OCI-LY7 (cell line): ENCODE measurements around the gene TUB. TPM values are rescaled to one million over a fixed set of nuclear protein-coding genes. Genes with fewer than 3 reads are reported as not detected.

Experiments
- BruUV-seq: library from RNA; stranded (reverse); fragments of 400-500 nt; replicated peaks from 2 replicates; lab custom pipeline; 2021; lab: Mats Ljungman, UMichigan
- CTCF ChIA-PET: fragments of 300-600 bp; sonication (Branson Sonifier 250); formaldehyde crosslinking; loops from one replicate; lab custom pipeline; 2022; ENCODE audit warnings: antibody characterized with exemption; ENCODE audit not compliant: unreplicated experiment; lab: Charles Lee
- POLR2A ChIA-PET: fragments of 300-600 bp; sonication (Branson Sonifier 250); formaldehyde crosslinking; loops from one replicate; lab custom pipeline; 2022; ENCODE audit warnings: antibody characterized with exemption; lab: Charles Lee
- DNase-seq: peaks from one replicate; pipeline ENCODE4 v3.0.0-alpha.2; 2015; ENCODE audit warnings: low spot score
- H2AFZ ChIP-seq: fragments of 200-600 bp; sonication (generic), shearing (Covaris generic); 2 replicates; pipeline ENCODE4 v1.6.1; 2014; ENCODE audit warnings: mild to moderate bottlenecking, antibody characterized with exemption, low read length, moderate library complexity
- H3K27ac ChIP-seq: fragments of 200-600 bp; sonication (generic); 2 replicates; pipeline ENCODE4 v1.5.1; 2014; ENCODE audit warnings: mixed run types, low read depth, mild to moderate bottlenecking, moderate library complexity, low read length, inconsistent platforms; ENCODE audit not compliant: poor library complexity, severe bottlenecking
- H3K36me3 ChIP-seq: fragments of 200-600 bp; sonication (generic); 2 replicates; pipeline ENCODE4 v1.6.1; 2014; ENCODE audit warnings: mild to moderate bottlenecking, antibody characterized with exemption, low read length, moderate library complexity, mixed read lengths; ENCODE audit not compliant: insufficient read depth
- H3K4me1 ChIP-seq: fragments of 200-600 bp; sonication (generic); 2 replicates; pipeline ENCODE4 v1.5.1; 2014; ENCODE audit warnings: mild to moderate bottlenecking, low read length; ENCODE audit not compliant: insufficient read depth, poor library complexity, severe bottlenecking
- H3K4me2 ChIP-seq: fragments of 200-600 bp; sonication (generic); 2 replicates; pipeline ENCODE4 v1.6.1; 2014; ENCODE audit warnings: mild to moderate bottlenecking, low read length
- H3K4me3 ChIP-seq: fragments of 200-600 bp; sonication (generic); 2 replicates; pipeline ENCODE4 v1.5.1; 2014; ENCODE audit warnings: mild to moderate bottlenecking, low read depth, low read length; ENCODE audit not compliant: poor library complexity, severe bottlenecking
- H3K79me2 ChIP-seq: fragments of 200-600 bp; sonication (generic); 2 replicates; pipeline ENCODE4 v1.6.1; 2016; ENCODE audit warnings: low read depth, mild to moderate bottlenecking, low read length, moderate library complexity, mixed read lengths; ENCODE audit not compliant: insufficient read depth
- H3K9me2 ChIP-seq: fragments of 200-600 bp; sonication (generic); 2 replicates; pipeline ENCODE4 v1.6.1; 2016; ENCODE audit warnings: mild to moderate bottlenecking, low read length, mixed read lengths; ENCODE audit not compliant: insufficient read depth
- H3K9me3 ChIP-seq: fragments of 200-600 bp; sonication (generic); 2 replicates; pipeline ENCODE4 v1.6.1; 2014; ENCODE audit warnings: mild to moderate bottlenecking, mixed run types, low read length, mixed read lengths
- H4K20me1 ChIP-seq: fragments of 200-600 bp; sonication (generic); 2 replicates; pipeline ENCODE4 v1.6.1; 2014; ENCODE audit warnings: mild to moderate bottlenecking, antibody characterized with exemption, low read length, moderate library complexity, mixed read lengths; ENCODE audit not compliant: insufficient read depth
- EZH2phosphoT487 ChIP-seq: fragments of 200-600 bp; sonication (generic); IDR thresholded peaks from 2 replicates; pipeline ENCODE4 v1.6.1; 2018; ENCODE audit warnings: low read depth, borderline replicate concordance, mild to moderate bottlenecking, mixed run types, antibody characterized with exemption, low read length, moderate library complexity, mixed read lengths
- intact Hi-C: fragments of 100-400 bp; cut with micrococcal nuclease; formaldehyde crosslinking; loops from one replicate; pipeline ENCODE4 v1.10.0; 2022; ENCODE audit not compliant: unreplicated experiment
- total RNA-seq, 2 experiments: library from RNA; depleted of rRNA in 1 of 2; stranded (reverse); fragments of >200 nt in 1 of 2; shearing (Covaris generic) in 1 of 2; gene quantifications; 2 replicates each; pipeline ENCODE4 v1.2.3, GENCODE V29; 2014 to 2022
- TF ChIP-seq, protein P1 (sequence below): fragments of 200-600 bp; sonication (generic); conservative IDR thresholded peaks from 2 replicates; pipeline ENCODE4 v1.5.1; 2014; ENCODE audit warnings: mild to moderate bottlenecking, antibody characterized with exemption, low read length, moderate library complexity, mixed read lengths

TUB gene
- total RNA-seq, 2 experiments from 2014 or later = not detected

GRCh38 chr11:8032122-8032521, 48.9 kb upstream of the TUB start:
- DNase-seq = no peak
- BruUV-seq = no TSS peak
- Histone ChIP-seq H2AFZ (no peak overlapping the region), H4K20me1 (no peaks in the 10 kb centered on the region), H3K4me1 (no peaks in the 10 kb centered on the region), H3K4me3 (no peak overlapping the region), H3K36me3 (no peaks in the 10 kb centered on the region), H3K79me2 (no peaks in the 10 kb centered on the region), H3K4me2 (no peak overlapping the region), H3K27ac (no peak overlapping the region), H3K9me2 (no peaks in the 10 kb centered on the region), H3K9me3 (no peaks in the 10 kb centered on the region)
- TF ChIP-seq EZH2phosphoT487 = no peak
- TF ChIP-seq, protein P1, sequence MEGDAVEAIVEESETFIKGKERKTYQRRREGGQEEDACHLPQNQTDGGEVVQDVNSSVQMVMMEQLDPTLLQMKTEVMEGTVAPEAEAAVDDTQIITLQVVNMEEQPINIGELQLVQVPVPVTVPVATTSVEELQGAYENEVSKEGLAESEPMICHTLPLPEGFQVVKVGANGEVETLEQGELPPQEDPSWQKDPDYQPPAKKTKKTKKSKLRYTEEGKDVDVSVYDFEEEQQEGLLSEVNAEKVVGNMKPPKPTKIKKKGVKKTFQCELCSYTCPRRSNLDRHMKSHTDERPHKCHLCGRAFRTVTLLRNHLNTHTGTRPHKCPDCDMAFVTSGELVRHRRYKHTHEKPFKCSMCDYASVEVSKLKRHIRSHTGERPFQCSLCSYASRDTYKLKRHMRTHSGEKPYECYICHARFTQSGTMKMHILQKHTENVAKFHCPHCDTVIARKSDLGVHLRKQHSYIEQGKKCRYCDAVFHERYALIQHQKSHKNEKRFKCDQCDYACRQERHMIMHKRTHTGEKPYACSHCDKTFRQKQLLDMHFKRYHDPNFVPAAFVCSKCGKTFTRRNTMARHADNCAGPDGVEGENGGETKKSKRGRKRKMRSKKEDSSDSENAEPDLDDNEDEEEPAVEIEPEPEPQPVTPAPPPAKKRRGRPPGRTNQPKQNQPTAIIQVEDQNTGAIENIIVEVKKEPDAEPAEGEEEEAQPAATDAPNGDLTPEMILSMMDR = no peak
- ChIA-PET POLR2A (no interaction called here), CTCF (no interaction called here)
- intact Hi-C loops = loop anchor here (5.0 kb wide), 1 partner anchor 40 kb away; no protein-coding TSS in a partner anchor

GRCh38 chr11:8032576-8033304, 48.3 kb upstream of the TUB start:
- CTCF ChIA-PET = interaction anchor here (1.2 to 1.6 kb wide), 2 partner anchors 40 to 66 kb away, joined by 4 to 10 read pairs; no protein-coding TSS in a partner anchor
- BruUV-seq = no TSS peak
- H3K36me3 ChIP-seq = no peaks in the 10 kb centered on the region
- no peaks in the 10 kb centered on the region for H3K4me1 ChIP-seq
- no peak overlapping the region for H3K4me2 ChIP-seq
- 0 out of 2 replicates have a peak overlapping the region, but pooled peaks have one; percentile 8 for H2AFZ ChIP-seq
- H3K9me2 ChIP-seq = no peaks in the 10 kb centered on the region
- H3K4me3 ChIP-seq = no peak overlapping the region
- no peak for TF ChIP-seq EZH2phosphoT487
- TF ChIP-seq, protein P1 = no peak
- no peak for DNase-seq
- no peak overlapping the region for H3K27ac ChIP-seq
- intact Hi-C loops = loop anchor here (1.0 to 5.0 kb wide), 2 partner anchors 40 to 67 kb away; no protein-coding TSS in a partner anchor
- H4K20me1 ChIP-seq = no peaks in the 10 kb centered on the region
- POLR2A ChIA-PET = interaction anchor here (0.6 kb wide), 1 partner anchor 552 kb away, joined by 3 read pairs; no protein-coding TSS in a partner anchor
- no peaks in the 10 kb centered on the region for H3K9me3 ChIP-seq
- H3K79me2 ChIP-seq = no peaks in the 10 kb centered on the region
